HG03103 (cell line): ENCODE data around the gene SERPINB13.
A peak's percentile ranks its signal among the peaks of the same experiment; 100 is the strongest.

Experiments
- ATAC-seq: cut with Tn5 transposase; IDR thresholded peaks from one replicate; pipeline ENCODE4 v1.9.1; 2021; ENCODE audit warnings: low read depth; ENCODE audit not compliant: unreplicated experiment

Gene SERPINB13, protein sequence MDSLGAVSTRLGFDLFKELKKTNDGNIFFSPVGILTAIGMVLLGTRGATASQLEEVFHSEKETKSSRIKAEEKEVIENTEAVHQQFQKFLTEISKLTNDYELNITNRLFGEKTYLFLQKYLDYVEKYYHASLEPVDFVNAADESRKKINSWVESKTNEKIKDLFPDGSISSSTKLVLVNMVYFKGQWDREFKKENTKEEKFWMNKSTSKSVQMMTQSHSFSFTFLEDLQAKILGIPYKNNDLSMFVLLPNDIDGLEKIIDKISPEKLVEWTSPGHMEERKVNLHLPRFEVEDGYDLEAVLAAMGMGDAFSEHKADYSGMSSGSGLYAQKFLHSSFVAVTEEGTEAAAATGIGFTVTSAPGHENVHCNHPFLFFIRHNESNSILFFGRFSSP

DNA sequence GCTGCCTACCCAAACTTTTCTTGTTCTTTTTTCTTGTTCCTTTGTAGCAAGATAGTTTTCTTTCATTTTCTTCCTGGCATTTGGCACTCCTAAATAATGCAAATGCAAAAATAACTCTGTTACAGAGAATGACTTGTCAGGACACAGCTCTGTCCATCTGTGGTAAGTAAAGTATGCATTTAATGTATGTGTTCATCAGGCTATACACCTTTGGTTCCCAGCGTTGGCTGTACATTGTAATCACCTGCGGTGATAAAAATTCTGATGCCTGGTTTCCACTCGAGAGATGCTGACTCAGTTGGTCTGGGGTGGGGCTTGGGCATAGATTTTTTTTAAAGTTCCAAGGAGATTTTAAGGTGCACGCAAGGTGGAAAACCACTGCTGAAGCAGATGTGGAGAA, at the start of gene SERPINB13:
SERPINB13 (plus strand) TSS at position 378 of the 400 bp plus-strand sequence. CDS start 1,325 bp downstream, outside the sequence.
- ATAC-seq = no peak

DNA sequence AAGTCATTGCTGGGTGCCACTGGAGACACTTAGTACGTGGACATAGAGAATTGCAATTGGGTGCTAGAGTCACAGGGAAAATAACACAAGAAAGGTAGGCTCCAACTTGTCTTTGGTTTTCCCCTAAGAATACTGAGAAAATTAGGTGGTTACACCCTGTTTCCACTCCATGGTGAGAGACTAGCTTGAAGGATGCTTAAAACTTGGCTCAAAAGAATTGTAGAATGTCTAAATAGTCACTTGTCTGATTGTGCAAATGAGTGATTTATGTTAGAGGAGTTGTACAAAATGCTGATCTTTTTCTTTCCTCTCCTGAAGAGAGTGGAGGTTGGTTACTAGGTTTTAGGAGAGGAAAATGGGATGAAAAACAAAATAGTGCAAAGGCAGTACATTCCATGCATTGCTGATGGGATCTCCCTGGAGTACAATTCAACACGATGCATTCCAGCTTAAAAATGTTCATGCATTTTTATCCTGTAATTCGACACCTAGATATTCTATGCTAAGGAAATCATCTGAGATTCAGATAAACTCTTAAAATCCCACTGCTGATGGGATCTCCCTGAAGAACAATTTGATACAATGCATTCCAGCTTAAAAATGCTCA, 47.1 kb upstream of the SERPINB13 start:
- ATAC-seq = no peak

- ATAC-seq = no peak
Observed at GRCh38 chr18:63542069-63542468, 45.1 kb upstream of the SERPINB13 start, which contains the start of gene SERPINB12. Gene SERPINB12 (plus strand): TSS chr18:63542369. CDS start chr18:63556160, 13,791 bp downstream.

DNA sequence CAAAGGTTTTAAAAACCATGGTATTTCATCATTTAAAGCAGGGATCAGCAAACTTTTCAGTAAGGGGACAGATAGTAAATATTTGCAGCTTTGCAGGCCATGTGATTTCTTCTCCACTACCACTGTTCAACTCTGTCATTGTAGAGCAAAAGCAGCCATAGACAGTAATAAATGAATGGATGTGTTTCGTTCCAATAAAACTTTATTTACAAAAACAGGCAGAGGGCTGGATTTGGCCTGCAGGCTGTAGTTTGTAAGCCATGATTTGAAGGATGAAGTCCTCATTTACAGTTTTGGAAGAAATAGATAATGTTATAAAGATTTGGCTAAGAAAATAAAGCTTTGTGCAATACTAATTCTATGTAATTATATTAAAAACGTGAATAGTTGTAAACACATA, 43.1 kb upstream of the SERPINB13 start:
- no peak for ATAC-seq

GRCh38 chr18:63545000-63545399, 42.1 kb upstream of the SERPINB13 start:
- no peak for ATAC-seq

GRCh38 chr18:63550068-63550467, 37.1 kb upstream of the SERPINB13 start:
- ATAC-seq = no peak

DNA sequence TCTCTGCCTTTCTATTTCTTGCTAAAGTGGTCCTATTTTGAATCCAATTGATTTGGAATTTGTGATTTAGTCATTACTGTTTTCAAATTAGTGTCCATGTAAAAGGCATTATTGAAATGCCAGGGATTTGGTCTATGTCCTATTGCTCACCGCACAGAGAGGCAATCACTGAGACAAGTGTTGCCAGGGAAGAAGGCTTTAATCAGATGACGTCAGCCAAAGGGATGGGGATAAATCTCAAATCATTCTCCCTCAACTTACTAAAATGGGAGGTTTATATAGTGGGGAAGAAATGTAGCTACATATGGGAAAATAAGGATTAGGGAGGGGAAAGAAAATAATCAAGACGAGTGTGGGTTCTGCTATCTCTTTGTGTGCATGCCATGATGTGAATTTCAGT, 35.4 kb upstream of the SERPINB13 start:
- no peak for ATAC-seq

DNA sequence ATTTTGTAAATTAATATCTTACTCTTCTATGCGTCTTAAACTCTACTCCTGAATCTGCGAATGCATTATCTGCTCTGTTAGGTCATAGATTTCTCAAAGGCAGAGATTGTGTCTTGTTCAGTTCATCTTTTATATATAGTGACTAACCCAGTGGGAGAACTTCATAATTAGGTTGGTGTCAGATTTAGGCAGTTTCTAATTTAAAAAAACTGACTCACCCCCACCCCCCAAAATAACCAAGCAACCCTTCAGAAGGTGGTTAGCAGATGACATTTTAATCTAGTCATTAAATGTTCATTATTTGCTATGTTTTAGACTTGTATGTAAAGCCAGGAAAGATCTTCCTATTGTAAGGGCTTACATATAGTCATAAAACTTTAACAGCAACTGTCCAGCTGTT, 34.6 kb upstream of the SERPINB13 start:
- ATAC-seq = no peak

DNA sequence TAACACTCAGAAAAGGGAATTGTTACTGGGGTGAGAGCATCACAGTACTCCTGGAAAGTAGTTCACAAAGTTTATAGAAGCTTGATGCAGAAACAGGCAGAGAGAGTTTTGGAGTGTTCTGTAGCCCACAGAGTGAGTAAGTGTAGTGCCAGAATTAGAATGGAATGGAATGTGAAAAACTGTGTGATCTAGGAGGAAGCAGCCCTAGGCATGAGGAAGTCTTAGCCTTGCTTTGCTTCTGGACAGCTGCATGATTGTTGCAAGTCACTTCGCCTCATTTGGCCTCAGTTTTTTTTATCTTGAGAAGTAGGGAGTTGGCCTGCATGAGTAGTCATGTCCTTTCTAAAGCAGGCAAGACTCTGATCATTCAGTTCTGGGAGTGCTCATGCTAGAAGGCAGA, 34.1 kb upstream of the SERPINB13 start:
- ATAC-seq = no peak

GRCh38 chr18:63559567-63560491, 27.3 kb upstream of the SERPINB13 start:
- ATAC-seq = no peak

DNA sequence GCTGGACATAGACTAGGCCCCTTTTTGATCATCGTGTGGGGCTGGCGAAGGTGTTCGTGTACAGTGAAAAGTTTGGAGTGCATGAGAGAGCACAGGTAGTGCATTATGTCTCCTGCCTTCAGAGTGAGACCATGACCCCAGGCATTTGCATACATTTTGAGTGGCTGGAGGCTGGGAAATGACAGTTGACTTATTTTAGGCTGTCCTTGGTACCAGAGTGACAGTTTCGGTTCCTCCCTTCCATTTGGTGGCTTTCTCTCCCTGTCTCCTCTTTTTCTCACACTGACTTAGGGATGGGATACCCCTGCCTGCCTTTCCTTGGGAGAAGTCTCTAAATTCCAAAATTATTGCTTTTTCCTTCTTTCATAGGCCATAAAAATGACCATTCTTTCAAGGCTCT, 24.9 kb upstream of the SERPINB13 start:
- ATAC-seq = peak; percentile 88

GRCh38 chr18:63564021-63564420, 23.1 kb upstream of the SERPINB13 start:
- ATAC-seq = no peak

DNA sequence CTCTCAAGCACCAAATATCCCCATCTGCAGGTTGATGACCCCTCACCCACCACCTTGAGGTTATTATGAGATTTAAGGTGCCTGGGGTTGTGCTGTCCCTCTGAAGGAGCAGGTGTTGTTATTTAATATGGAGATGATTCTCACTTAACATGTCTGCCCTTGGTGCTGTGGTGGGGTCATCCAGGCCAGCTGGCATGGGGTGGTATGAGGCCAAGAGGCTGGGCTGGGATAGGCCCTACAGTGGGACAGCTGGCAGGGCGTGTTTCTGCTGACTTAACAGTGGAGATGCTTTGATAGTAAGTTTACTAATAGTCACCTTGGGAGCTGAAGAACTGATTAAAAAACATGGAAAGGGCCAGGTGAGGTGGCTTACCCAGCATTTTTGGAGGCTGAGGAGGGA, 22.6 kb upstream of the SERPINB13 start:
- ATAC-seq = no peak

DNA sequence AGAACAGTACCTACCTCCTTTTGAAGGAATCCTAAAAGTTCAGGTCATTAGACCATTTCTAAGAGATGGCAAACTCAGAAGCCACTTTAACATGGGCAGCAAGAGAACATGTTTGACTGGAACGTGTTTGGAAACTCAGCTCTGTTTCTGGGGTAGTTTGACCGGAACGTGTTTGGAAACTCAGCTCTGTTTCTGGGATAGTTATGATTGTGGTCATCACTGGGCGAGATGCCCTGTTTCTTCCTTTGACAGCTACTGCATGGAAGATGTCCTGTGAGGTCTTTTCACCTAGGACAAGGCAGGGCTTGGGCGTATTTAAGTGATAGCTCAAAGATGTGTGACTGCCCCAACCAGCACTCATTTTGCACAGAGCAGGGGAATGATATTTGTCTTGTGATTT, 19.9 kb upstream of the SERPINB13 start:
- ATAC-seq = no peak

- ATAC-seq = no peak
Observed at GRCh38 chr18:63567825-63568224, 19.3 kb upstream of the SERPINB13 start.

DNA sequence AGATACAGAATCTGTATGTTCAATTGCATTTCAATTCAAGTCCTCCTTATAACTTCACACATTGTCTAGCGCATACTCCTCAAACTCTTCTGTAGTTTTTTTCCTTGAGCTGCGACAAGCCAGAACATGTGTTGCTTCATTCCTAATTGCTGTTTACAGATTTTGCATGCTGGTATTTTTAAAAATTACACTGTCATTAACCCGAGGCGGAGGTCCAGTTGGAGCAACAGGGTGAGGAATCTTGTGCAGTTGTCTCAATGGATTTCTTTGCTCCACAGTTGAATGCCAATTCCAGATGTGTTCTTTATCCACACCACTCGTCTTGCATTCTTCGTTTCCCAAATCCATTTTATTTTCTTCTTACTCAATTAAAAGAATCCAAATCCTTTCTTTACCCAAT, 16.4 kb upstream of the SERPINB13 start:
- ATAC-seq = no peak

DNA sequence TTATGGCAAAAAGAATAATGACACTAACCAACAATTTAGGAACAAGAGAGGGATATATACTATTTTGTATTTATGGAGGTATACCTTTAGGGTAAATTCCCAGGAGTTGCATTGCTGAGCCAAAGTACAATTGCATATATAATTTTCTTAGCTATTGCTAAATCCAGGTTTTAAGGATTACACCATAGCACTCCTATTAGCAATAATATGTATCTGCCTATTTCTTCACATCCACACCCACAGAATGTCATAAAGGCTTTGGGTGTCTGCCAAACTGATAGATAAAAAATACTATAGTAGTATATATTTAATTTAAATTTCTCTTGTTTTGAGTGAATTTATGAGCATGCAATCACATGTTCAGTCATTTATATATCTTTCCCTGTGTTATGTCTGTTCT, 11.5 kb upstream of the SERPINB13 start:
- ATAC-seq = no peak

DNA sequence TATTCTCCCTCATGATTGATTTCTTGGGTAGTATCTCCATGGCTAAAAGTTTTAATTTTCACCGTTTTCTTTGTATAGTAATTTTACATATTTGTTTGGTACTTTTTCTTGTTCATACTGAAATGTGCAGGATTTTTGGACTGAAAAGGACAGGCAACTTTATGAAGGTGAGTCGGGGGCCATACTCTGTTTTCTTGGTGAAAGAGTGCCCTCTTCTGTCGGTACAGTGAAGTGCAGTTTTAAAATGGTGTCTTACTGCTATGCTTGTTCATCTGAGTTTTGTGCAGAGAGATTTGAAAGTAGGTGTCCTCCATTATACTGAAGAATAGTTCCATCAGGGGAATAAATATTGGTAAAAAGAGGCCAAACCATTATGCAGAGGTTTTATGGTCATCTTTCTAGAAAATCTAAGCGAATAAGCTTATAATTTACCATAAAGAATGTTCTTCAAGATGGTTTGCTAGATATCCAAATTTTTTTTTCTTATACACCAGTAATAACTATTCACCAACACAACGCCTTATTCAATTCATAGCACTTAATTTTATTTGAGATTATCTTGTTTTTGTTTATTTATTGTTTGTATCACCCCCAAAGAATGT, 8.7 kb upstream of the SERPINB13 start:
- ATAC-seq = no peak

- ATAC-seq = no peak
Observed at GRCh38 chr18:63579616-63580015, 7.5 kb upstream of the SERPINB13 start.

DNA sequence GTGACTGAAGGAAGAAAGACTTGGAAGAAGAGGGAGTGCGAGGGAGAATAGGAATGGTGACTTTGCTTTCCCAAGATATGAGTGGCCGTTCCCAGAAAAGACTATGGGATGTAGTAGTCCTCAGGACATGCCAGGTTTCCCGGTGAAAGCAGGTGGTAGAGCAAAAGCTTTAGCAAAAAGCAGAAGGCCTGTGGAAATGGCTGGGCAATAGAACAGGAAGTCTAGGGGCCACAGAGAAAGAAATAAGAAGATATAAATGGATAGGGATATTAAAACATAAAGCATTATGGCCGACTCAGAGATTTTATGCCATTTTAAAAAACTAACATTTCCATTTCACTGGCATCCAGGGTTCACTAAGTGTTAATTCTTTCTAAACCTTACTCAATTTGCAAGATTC, 1.2 kb upstream of the SERPINB13 start:
- ATAC-seq = no peak

DNA sequence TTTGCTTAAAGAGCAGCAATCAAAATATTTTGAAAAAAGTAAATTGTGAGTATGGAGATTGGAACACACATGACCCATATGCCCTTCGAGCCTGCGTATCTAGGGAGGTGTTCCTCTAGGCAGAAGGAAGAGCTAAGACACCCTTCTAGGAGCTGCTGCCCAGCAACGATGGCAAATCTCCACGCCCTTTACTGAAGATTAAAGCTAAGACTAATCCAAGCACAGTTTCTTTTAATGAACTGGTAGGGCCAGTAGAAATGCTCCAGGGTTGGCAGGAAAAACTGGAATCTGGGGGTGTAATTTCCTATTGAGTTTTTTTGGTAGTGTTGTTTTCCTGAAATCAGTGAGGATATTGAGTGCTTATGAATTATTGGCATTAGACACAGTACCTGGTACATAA, 712 bp upstream of the SERPINB13 start:
- no peak for ATAC-seq
